GM21825 (cell line): Measurements from ENCODE around the gene OPN5.

Experiments used
- ATAC-seq: cut with Tn5 transposase; IDR thresholded peaks from one replicate; pipeline ENCODE4 v1.9.1; 2021; ENCODE audit warnings: mild to moderate bottlenecking, moderate library complexity; ENCODE audit not compliant: unreplicated experiment

Gene OPN5

GRCh38 chr6:47787620-47788497, 6.0 kb downstream of the OPN5 start:
- ATAC-seq, result no peak

GRCh38 chr6:47788498-47788884, 6.7 kb downstream of the OPN5 start:
- no peak for ATAC-seq

GRCh38 chr6:47789553-47789952, 7.7 kb downstream of the OPN5 start:
- no peak for ATAC-seq

- no peak for ATAC-seq
Observed at GRCh38 chr6:47792216-47792733, 10.4 kb downstream of the OPN5 start.

- ATAC-seq, result no peak
Observed at GRCh38 chr6:47794577-47795135, 12.8 kb downstream of the OPN5 start.

GRCh38 chr6:47801984-47802383, 20.2 kb downstream of the OPN5 start:
- ATAC-seq, result no peak

GRCh38 chr6:47804821-47805220, 23.0 kb downstream of the OPN5 start:
- no peak for ATAC-seq

- no peak for ATAC-seq
Observed at GRCh38 chr6:47809873-47810272, 28.0 kb downstream of the OPN5 start.

GRCh38 chr6:47810885-47811284, 29.1 kb downstream of the OPN5 start:
- no peak for ATAC-seq

- no peak for ATAC-seq
Observed at GRCh38 chr6:47811443-47811842, 29.6 kb downstream of the OPN5 start.

GRCh38 chr6:47817749-47818148, 35.9 kb downstream of the OPN5 start:
- no peak for ATAC-seq

GRCh38 chr6:47819461-47819860, 37.6 kb downstream of the OPN5 start:
- ATAC-seq, result no peak

- no peak for ATAC-seq
Observed at GRCh38 chr6:47822856-47823554, 41.2 kb downstream of the OPN5 start.

GRCh38 chr6:47832386-47833100, 50.7 kb downstream of the OPN5 start:
- no peak for ATAC-seq

- ATAC-seq, result no peak
Observed at GRCh38 chr6:47834196-47834595, 52.4 kb downstream of the OPN5 start.

GRCh38 chr6:47836046-47836445, 54.2 kb downstream of the OPN5 start:
- no peak for ATAC-seq

- peak; percentile 75 for ATAC-seq
Observed at GRCh38 chr6:47836639-47837038, 54.8 kb downstream of the OPN5 start.

GRCh38 chr6:47839645-47840044, 57.8 kb downstream of the OPN5 start:
- no peak for ATAC-seq

GRCh38 chr6:47844881-47845280, 63.0 kb downstream of the OPN5 start:
- no peak for ATAC-seq

- no peak for ATAC-seq
Observed at GRCh38 chr6:47846752-47847151, 64.9 kb downstream of the OPN5 start.

- ATAC-seq, result no peak
Observed at GRCh38 chr6:47851091-47851490, 69.3 kb downstream of the OPN5 start.
